ENCODE measurements around the gene RMND1.

RMND1 gene

GRCh38 chr6:151413372-151414145 lies 38.4 kb downstream of the RMND1 start:
- Histone ChIP-seq H3K27ac (ENCODE audit: low read depth, low read length) (no peak overlapping the region), H3K36me3 (ENCODE audit: insufficient read depth, low read length) (peaks cover 92% of the 10 kb centered on the region), H3K4me1 (ENCODE audit: insufficient read depth, low read length) (no peaks in the 10 kb centered on the region), H3K9ac (ENCODE audit: low read depth, low read length) (no peak overlapping the region), H3K9me3 (ENCODE audit: insufficient read depth, low read depth, low read length) (no peaks in the 10 kb centered on the region), H3K27me3 (ENCODE audit: insufficient read depth, low read length) (no peaks in the 10 kb centered on the region), H3K4me3 (ENCODE audit: low read length) (no peak overlapping the region)
- 93% methylated on average over 8 of the region's 8 CpGs for WGBS

GRCh38 chr6:151412909-151413308 lies 39.0 kb downstream of the RMND1 start:
- Histone ChIP-seq H3K9me3 (ENCODE audit: insufficient read depth, low read depth, low read length) (no peaks in the 10 kb centered on the region), H3K9ac (ENCODE audit: low read depth, low read length) (no peak overlapping the region), H3K4me3 (ENCODE audit: low read length) (no peak overlapping the region), H3K4me1 (ENCODE audit: insufficient read depth, low read length) (no peaks in the 10 kb centered on the region), H3K27me3 (ENCODE audit: insufficient read depth, low read length) (no peaks in the 10 kb centered on the region), H3K27ac (ENCODE audit: low read depth, low read length) (no peak overlapping the region), H3K36me3 (ENCODE audit: insufficient read depth, low read length) (peaks cover 91% of the 10 kb centered on the region)
- 94% methylated on average over 3 of the region's 3 CpGs for WGBS

DNA sequence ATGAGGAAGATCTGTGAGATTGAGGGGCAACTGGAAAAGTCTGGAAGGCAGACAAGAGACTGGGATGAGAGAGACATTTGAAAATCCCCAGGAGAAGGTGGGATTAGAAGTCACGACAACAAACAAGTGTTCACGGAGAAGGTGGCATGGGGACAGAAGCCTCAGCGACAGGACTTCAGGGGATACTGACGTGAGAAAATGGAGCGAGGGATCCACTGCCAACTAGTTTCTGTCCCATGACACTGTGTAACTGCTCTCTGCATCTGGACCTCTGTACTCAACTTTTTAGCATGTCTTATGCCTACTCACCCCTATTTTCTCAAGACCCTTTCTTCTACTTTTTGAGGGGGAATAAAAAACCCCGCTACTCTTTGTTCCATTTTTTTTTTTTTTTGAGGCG lies 42.2 kb downstream of the RMND1 start:
- 93% methylated on average over 7 of the region's 7 CpGs for WGBS
- no peak overlapping the region for H3K27ac ChIP-seq (ENCODE audit: low read depth, low read length)
- H3K36me3 ChIP-seq (ENCODE audit: insufficient read depth, low read length), result peaks cover 88% of the 10 kb centered on the region
- H3K9me3 ChIP-seq (ENCODE audit: insufficient read depth, low read depth, low read length), result no peaks in the 10 kb centered on the region
- no peaks in the 10 kb centered on the region for H3K4me1 ChIP-seq (ENCODE audit: insufficient read depth, low read length)
- no peak overlapping the region for H3K9ac ChIP-seq (ENCODE audit: low read depth, low read length)
- no peaks in the 10 kb centered on the region for H3K27me3 ChIP-seq (ENCODE audit: insufficient read depth, low read length)
- H3K4me3 ChIP-seq (ENCODE audit: low read length), result no peak overlapping the region

DNA sequence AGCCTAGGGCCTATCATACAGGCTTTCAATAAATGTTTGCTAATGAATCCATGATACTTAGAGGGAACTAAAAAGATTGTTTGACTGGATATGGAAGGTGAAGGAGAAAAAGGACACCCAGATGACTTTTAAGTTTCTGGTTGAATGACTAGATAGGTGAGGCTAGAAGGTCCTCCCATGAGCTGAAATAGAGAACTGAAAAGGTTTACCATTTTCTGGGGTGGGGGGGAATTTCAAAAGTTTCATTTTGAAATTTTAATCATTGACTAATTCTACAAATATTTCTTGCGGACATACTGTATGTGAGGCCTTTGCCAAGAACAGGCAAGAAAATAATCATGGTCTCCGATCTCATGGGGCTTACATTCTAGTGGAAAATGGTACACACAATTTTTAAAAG lies 42.7 kb downstream of the RMND1 start:
- H3K36me3 ChIP-seq (ENCODE audit: insufficient read depth, low read length), result peaks cover 88% of the 10 kb centered on the region
- H3K27ac ChIP-seq (ENCODE audit: low read depth, low read length), result no peak overlapping the region
- no peak overlapping the region for H3K4me3 ChIP-seq (ENCODE audit: low read length)

GRCh38 chr6:151408858-151409257 lies 43.1 kb downstream of the RMND1 start:
- Histone ChIP-seq H3K4me1 (ENCODE audit: insufficient read depth, low read length) (no peaks in the 10 kb centered on the region), H3K4me3 (ENCODE audit: low read length) (no peak overlapping the region), H3K36me3 (ENCODE audit: insufficient read depth, low read length) (peaks cover 87% of the 10 kb centered on the region), H3K9me3 (ENCODE audit: insufficient read depth, low read depth, low read length) (no peaks in the 10 kb centered on the region), H3K9ac (ENCODE audit: low read depth, low read length) (no peak overlapping the region), H3K27ac (ENCODE audit: low read depth, low read length) (no peak overlapping the region), H3K27me3 (ENCODE audit: insufficient read depth, low read length) (no peaks in the 10 kb centered on the region)
- 98% methylated on average over 2 of the region's 2 CpGs for WGBS

More for the DNA sequence above, 42.7 kb downstream of the RMND1 start:
- Histone ChIP-seq H3K4me1 (ENCODE audit: insufficient read depth, low read length) (no peaks in the 10 kb centered on the region), H3K9ac (ENCODE audit: low read depth, low read length) (no peak overlapping the region), H3K9me3 (ENCODE audit: insufficient read depth, low read depth, low read length) (no peaks in the 10 kb centered on the region), H3K27me3 (ENCODE audit: insufficient read depth, low read length) (no peaks in the 10 kb centered on the region)
- 97% methylated on average over 2 of the region's 2 CpGs for WGBS

DNA sequence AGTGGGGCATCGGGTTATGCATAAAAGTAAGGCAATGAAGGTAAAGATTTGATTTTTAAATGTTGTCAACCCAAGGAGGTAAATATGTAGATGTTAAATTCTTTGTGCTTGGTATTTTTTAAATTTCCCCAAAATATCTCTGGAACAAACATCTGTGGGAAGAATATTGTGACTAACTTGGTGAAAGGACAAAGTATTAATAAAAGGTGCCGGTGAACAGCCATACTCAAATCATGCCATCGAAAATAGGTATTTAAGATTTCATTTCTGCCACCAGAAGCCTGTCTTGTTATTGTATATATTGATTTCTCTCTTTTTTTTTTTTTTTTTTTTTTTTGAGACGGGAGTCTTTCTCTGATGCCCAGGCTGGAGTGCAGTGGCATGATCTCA lies 48.0 kb downstream of the RMND1 start:
- H3K36me3 ChIP-seq (ENCODE audit: insufficient read depth, low read length), result peaks cover 63% of the 10 kb centered on the region
- 98% methylated on average over 3 of the region's 4 CpGs for WGBS
- H3K27me3 ChIP-seq (ENCODE audit: insufficient read depth, low read length), result no peaks in the 10 kb centered on the region
- no peaks in the 10 kb centered on the region for H3K9me3 ChIP-seq (ENCODE audit: insufficient read depth, low read depth, low read length)
- H3K4me1 ChIP-seq (ENCODE audit: insufficient read depth, low read length), result no peaks in the 10 kb centered on the region
- H3K9ac ChIP-seq (ENCODE audit: low read depth, low read length), result no peak overlapping the region
- H3K4me3 ChIP-seq (ENCODE audit: low read length), result no peak overlapping the region
- H3K27ac ChIP-seq (ENCODE audit: low read depth, low read length), result no peak overlapping the region

DNA sequence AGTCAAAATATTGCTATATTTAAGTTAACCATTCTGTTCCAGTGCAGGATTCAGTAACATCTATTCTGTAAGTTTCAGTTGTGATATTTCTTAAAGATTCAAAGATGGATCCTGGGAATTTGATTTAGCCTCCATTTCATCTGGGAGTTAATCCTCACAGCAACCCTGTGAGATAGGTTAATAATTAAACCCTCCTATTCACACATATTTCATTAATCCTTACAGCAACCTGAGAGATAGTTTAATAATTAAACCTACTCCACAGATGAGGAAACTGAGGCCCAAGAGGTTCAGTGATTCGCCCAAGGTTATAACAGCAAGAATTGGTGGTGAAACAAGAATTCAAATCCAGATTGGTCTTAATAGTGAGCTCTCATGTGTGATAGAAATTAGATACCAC lies 49.7 kb downstream of the RMND1 start:
- Histone ChIP-seq H3K9ac (ENCODE audit: low read depth, low read length) (no peak overlapping the region), H3K27ac (ENCODE audit: low read depth, low read length) (no peak overlapping the region), H3K9me3 (ENCODE audit: insufficient read depth, low read depth, low read length) (no peaks in the 10 kb centered on the region), H3K36me3 (ENCODE audit: insufficient read depth, low read length) (peaks cover 60% of the 10 kb centered on the region), H3K27me3 (ENCODE audit: insufficient read depth, low read length) (no peaks in the 10 kb centered on the region), H3K4me3 (ENCODE audit: low read length) (no peak overlapping the region), H3K4me1 (ENCODE audit: insufficient read depth, low read length) (no peaks in the 10 kb centered on the region)
- WGBS, result 97% methylated on average over 1 of the region's 1 CpG

- H3K9me3 ChIP-seq (ENCODE audit: insufficient read depth, low read depth, low read length), result no peaks in the 10 kb centered on the region
- H3K27me3 ChIP-seq (ENCODE audit: insufficient read depth, low read length), result no peaks in the 10 kb centered on the region
- no peaks in the 10 kb centered on the region for H3K4me1 ChIP-seq (ENCODE audit: insufficient read depth, low read length)
- H3K9ac ChIP-seq (ENCODE audit: low read depth, low read length), result no peak overlapping the region
- no peak overlapping the region for H3K27ac ChIP-seq (ENCODE audit: low read depth, low read length)
- H3K36me3 ChIP-seq (ENCODE audit: insufficient read depth, low read length), result peaks cover 54% of the 10 kb centered on the region
- WGBS, result 93% methylated on average over 6 of the region's 6 CpGs
- no peak overlapping the region for H3K4me3 ChIP-seq (ENCODE audit: low read length)
These were observed 51.5 kb downstream of the RMND1 start for GRCh38 chr6:151400473-151400872.

GRCh38 chr6:151399679-151400078 lies 52.2 kb downstream of the RMND1 start:
- H3K4me3 ChIP-seq (ENCODE audit: low read length), result no peak overlapping the region
- H3K4me1 ChIP-seq (ENCODE audit: insufficient read depth, low read length), result no peaks in the 10 kb centered on the region
- H3K9me3 ChIP-seq (ENCODE audit: insufficient read depth, low read depth, low read length), result no peaks in the 10 kb centered on the region
- no peaks in the 10 kb centered on the region for H3K27me3 ChIP-seq (ENCODE audit: insufficient read depth, low read length)
- no peak overlapping the region; the same call in 1 of the 2 replicates for H3K27ac ChIP-seq (ENCODE audit: low read depth, low read length)
- H3K36me3 ChIP-seq (ENCODE audit: insufficient read depth, low read length), result peaks cover 52% of the 10 kb centered on the region
- 92% methylated on average over 3 of the region's 3 CpGs for WGBS
- no peak overlapping the region for H3K9ac ChIP-seq (ENCODE audit: low read depth, low read length)

- no peaks in the 10 kb centered on the region for H3K9me3 ChIP-seq (ENCODE audit: insufficient read depth, low read depth, low read length)
- 90% methylated on average over 4 of the region's 4 CpGs for WGBS
- no peaks in the 10 kb centered on the region for H3K27me3 ChIP-seq (ENCODE audit: insufficient read depth, low read length)
- H3K4me1 ChIP-seq (ENCODE audit: insufficient read depth, low read length), result peaks cover 16% of the 10 kb centered on the region
- no peak overlapping the region; the same call in 1 of the 2 replicates for H3K27ac ChIP-seq (ENCODE audit: low read depth, low read length)
- H3K9ac ChIP-seq (ENCODE audit: low read depth, low read length), result no peak overlapping the region
- H3K4me3 ChIP-seq (ENCODE audit: low read length), result peak overlapping the region; percentile 89
- peaks cover 28% of the 10 kb centered on the region for H3K36me3 ChIP-seq (ENCODE audit: insufficient read depth, low read length)
These were observed 58.5 kb downstream of the RMND1 start for GRCh38 chr6:151393410-151393809.

DNA sequence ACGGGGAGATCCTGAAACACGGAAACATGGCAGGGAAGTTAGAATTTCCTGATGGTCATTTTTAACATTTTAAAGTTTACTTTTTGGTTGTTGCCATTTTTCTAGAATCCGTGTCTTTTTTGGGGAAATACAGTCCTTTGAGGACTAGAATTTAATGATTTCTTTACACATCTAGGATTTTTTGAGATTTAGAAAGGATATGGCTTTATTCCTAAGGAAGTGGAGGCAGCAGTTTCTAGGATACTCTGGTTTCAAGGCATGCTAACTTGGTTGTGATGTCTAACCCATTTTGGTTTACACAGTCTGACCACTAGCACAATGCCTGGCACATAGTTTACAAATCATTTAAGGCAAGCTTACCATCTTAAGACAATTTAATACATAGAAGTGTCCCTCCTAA lies 59.5 kb downstream of the RMND1 start:
- Histone ChIP-seq H3K36me3 (ENCODE audit: insufficient read depth, low read length) (peaks cover 32% of the 10 kb centered on the region), H3K4me3 (ENCODE audit: low read length) (peak overlapping the region; percentile 89), H3K9me3 (ENCODE audit: insufficient read depth, low read depth, low read length) (no peaks in the 10 kb centered on the region), H3K27me3 (ENCODE audit: insufficient read depth, low read length) (no peaks in the 10 kb centered on the region), H3K27ac (ENCODE audit: low read depth, low read length) (peak overlapping the region; percentile 100), H3K9ac (ENCODE audit: low read depth, low read length) (peak overlapping the region; percentile 77), H3K4me1 (ENCODE audit: insufficient read depth, low read length) (peaks cover 19% of the 10 kb centered on the region)
- 15% methylated on average over 3 of the region's 3 CpGs for WGBS
